GM18502 (cell line): ENCODE data around the gene ZNF688.
"Not testable (repeated sequence)": the region's sequence is repeated elsewhere in the genome, so short reads cannot be mapped to it uniquely, and the experiment has no call there.

Experiments used
- ATAC-seq: cut with Tn5 transposase; IDR thresholded peaks from one replicate; pipeline ENCODE4 v1.9.1; 2021; ENCODE audit warnings: mild to moderate bottlenecking; ENCODE audit not compliant: unreplicated experiment, poor library complexity

ZNF688 gene

GRCh38 chr16:30571445-30572322, at the start of gene ZNF688:
ZNF688 (minus strand) TSS chr16:30571714; CDS start chr16:30571629, 85 bp downstream.
- peak; percentile 76 for ATAC-seq

- no peak for ATAC-seq
Measured at GRCh38 chr16:30620169-30620568, 48.7 kb upstream of the ZNF688 start.

- ATAC-seq = no peak
Measured at GRCh38 chr16:30619638-30620037, 48.1 kb upstream of the ZNF688 start.

- no peak for ATAC-seq
Measured at GRCh38 chr16:30619202-30619601, 47.7 kb upstream of the ZNF688 start.

- ATAC-seq = no peak
Measured at GRCh38 chr16:30615358-30616091, 44.0 kb upstream of the ZNF688 start.

- peak; percentile 86 for ATAC-seq
Measured at GRCh38 chr16:30609926-30610839, 38.7 kb upstream of the ZNF688 start, which contains the start of gene ZNF689. ZNF689 (minus strand) TSS chr16:30610389; CDS start chr16:30610041, 348 bp downstream.

GRCh38 chr16:30609002-30609925, 37.8 kb upstream of the ZNF688 start:
- peak; percentile 23 for ATAC-seq

- no peak for ATAC-seq
Measured at GRCh38 chr16:30606004-30606403, 34.5 kb upstream of the ZNF688 start.

- no peak for ATAC-seq
Measured at GRCh38 chr16:30605158-30605557, 33.6 kb upstream of the ZNF688 start.

- no peak for ATAC-seq
Measured at GRCh38 chr16:30604316-30604947, 32.9 kb upstream of the ZNF688 start.

GRCh38 chr16:30603945-30604315, 32.4 kb upstream of the ZNF688 start:
- ATAC-seq = no peak

- no peak for ATAC-seq
Measured at GRCh38 chr16:30602616-30603277, 31.2 kb upstream of the ZNF688 start.

- no peak for ATAC-seq
Measured at GRCh38 chr16:30601966-30602365, 30.5 kb upstream of the ZNF688 start.

- ATAC-seq = no peak
Measured at GRCh38 chr16:30600929-30601328, 29.4 kb upstream of the ZNF688 start.

GRCh38 chr16:30600215-30600614, 28.7 kb upstream of the ZNF688 start:
- no peak for ATAC-seq

- no peak for ATAC-seq
Measured at GRCh38 chr16:30592871-30593270, 21.4 kb upstream of the ZNF688 start.

GRCh38 chr16:30590869-30591268, 19.4 kb upstream of the ZNF688 start:
- not testable (repeated sequence) for ATAC-seq

- ATAC-seq = not testable (repeated sequence)
Measured at GRCh38 chr16:30589582-30589981, 18.1 kb upstream of the ZNF688 start.
